GM19463 (cell line): ENCODE results near the gene ZNF608.

Experiments
- ATAC-seq: cut with Tn5 transposase; IDR thresholded peaks from one replicate; pipeline ENCODE4 v1.9.1; 2021; ENCODE audit warnings: mild to moderate bottlenecking, moderate library complexity; ENCODE audit not compliant: unreplicated experiment

Gene ZNF608

DNA sequence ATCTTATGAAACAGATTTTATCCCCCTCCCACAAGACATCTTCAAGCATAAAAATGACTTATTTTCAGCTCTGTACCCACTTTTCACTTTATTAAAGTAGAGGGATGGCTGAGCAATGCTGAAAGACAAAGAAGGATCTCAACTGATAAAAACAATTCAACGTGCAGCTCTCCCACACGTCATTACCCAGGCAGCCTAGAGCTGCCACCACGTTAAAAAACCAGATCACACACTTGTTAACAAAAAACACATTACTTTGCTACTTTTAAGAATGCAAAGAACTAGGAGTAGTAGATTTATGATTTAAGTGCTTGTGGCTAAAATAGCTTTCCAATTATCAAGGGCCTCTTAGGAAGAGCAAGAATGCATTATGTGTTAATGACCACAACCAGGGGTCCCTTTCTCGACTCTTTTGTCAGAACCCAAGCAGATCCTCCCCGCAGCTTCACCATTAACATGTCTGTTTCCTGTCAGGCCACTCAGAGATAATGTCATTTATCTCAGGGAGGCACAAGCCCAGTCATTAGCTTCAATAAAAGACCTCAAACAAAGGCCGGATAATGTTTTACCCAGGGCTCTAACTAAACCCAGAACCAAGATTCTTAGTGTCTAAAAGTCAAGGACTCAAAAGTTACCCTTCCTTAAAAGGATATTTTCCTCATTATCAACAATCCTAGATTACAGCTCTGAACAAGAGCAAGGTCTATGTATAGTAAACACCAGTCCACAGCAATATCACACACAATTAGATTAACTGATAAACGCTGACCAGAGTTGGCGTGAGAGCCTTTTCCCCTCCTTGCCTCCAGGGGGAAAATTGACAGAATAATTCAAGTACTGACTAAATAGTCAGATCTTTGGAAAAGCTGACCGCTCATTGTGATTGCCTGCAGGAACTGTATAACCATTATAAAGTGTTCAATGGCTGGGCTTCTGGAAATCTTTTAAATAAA is 7.5 kb downstream of the ZNF608 start:
- no peak for ATAC-seq

DNA sequence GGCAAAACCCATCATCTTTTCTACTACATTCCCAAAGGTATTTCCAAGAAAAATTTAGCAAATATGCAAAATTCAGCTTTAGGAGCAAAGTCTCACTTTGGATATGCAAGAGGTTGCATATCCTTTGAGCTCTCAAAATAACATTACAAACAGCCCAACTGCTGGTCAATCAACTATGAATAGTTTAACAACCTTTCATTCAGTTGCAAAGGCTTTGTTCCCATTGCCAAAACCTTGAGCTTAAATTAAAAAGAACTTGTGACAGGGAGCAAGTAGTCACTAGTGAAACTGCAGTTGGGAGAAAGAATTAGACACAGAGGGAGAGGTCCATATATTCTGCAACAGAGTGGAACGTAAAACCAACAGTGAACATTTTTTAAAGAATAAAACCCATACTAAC is 8.8 kb downstream of the ZNF608 start:
- no peak for ATAC-seq

DNA sequence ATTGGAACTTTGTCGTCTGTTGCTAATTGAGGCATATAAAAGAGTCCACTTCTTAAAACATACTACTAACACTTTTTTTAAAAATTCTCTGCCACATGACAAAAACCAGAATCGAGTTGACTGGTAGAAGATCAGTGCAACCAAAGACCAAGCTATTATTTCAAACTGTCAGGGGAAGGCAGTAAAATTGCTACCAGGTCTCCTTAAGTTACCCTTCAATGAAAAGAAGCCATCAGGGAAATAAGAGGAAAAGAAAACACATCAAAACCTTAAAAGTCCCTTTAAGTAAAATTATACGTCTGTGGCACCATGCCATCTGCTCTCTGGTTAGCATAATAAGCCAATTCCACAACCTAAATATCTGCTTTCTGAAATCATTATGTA is 9.6 kb downstream of the ZNF608 start:
- no peak for ATAC-seq

DNA sequence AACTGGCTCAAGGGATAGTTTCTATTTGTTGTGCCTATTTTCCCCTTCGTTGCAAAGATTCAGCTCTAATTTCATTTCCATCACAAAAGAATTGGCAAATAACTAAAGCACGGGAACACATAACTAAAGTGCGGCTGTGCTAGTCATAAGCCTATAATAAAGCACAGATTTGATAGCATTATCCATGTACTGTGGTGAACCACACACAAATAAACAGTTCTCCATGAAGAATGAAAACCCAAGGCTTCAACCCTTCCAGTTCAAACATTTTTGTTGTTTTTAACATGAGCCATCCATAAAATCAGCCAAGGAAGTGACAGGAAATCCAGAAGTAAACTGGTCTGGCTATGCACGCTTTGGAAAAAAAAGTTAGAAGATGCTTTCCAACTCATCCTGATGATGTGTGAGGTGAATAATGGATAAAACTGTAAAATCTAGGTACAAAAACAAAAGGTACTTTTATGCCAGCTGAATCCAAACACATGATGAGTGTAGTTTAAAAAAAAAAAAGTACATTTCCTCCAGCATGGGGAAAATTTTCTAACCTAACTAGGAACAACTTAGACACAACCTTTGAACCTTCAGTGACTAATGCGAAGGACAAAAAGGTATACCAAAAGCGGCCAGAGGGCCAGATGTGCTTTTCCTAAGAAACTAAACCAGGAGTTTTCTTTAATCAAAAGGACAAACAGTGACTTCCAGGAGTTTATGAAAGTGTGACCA is 10.2 kb downstream of the ZNF608 start:
- no peak for ATAC-seq

DNA sequence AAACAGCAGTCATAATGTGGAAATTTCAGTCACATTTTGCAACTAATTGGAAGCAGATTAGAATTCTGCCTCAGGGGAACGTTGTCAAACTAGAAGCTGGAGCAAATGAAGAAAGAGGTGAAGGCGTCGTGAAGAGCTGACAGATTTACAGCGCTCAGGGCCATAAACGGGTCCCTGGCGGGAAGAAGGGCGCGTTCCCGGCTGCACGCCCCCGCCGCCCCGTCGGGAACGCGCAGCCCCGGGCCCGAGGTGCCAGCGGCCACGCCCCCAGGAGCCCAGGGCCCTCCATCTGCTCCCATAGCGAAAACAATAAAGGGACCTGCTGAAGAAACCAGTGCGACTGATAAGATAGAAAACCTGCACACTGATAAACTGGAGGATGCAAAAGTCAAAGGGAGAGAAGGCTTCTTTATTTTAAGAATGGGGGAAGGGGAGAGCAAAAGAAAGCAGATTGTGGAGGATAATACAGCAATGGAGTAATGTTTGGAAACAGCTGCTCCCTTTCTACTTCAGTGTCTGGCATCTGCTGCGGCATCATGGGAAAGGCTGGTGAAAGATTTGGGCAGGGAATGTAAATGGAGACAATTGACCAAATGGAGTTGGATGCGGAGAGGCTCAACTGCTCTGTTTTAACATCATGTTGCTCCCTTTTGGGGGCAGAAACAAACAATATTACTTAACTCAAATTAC is 11.1 kb downstream of the ZNF608 start:
- ATAC-seq = no peak

DNA sequence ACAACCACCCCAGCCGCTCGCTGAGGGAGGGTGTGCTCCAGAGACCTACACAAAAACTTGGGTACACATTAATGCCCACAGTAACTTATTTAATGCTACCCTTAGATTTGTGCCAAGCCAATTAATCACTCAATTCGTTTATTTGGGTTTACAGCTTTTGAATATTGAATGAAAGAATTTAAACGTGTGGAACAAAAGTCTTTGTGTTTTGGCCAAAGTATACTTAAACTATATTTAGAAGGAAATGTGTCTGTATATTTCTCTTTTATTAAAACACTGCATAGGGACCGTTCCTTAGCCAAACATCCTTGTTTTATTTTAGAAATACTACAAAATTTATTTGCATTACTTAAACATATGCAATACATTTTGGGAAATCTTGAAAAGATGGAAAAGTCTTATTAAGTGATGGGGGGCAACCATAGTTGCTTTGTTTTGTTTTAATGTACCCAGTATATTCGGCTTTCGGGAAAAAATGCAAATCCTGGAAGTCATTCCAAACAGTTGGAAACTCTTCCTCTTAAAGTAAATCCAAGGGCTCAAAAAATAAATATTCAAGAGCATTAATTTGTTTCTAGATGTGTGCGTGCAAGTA is 11.8 kb downstream of the ZNF608 start:
- ATAC-seq = no peak

DNA sequence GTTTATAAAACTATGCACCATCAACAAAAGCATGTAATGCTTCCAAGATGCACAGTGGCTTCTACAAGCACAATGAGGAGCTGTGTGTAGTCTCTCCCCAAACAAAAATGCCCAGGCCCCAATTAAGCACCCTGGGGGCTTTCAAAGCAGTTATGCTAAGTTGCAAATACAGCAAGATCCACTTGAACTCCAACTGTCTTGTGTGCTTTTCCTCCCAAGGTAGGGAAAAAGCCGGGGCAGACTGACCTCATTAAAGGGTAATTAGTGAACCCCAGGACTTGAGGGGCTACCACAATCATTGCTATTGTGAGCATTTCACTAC is 13.1 kb downstream of the ZNF608 start:
- ATAC-seq = no peak

DNA sequence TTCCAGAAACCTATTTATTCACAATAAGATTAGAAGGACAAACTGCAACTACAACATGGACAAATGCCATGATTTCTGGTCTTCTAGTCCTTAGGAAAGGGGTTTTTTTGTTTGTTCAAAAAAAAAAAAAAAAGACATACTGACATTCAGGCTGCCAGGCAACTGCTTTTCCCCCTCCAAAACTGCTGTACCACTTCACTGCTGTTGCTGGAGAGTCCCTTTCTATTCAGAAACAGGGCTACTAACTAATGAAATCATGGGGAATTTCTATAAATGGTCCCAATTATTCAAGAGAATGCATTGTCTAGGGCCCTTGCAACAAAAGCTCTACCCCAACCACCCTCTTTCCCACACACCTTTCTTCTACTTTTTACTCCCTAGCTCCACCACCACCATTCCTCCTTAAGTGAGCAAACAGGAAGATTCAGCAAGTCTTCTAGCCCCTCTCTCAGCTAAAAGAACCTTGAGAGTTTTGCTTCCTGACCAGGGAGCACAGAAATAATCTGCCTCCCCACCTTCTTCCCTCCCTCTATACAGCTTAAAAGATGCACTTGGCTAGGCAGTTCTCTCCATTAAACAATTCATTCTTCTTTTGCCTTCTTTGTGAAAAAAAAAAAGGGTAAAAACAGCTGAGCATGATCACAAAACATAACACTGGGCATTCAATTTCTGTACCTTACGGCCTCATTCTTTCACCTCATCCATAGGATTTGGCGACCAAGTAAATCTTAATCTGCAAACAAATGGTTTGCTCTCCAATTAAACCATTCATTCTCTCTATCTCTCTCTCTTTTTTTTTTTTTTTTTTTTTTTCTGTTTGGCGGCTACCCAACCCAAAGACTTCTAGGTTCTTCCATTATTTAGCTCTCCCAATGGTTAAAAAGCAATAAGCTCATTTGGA is 13.8 kb downstream of the ZNF608 start:
- ATAC-seq = no peak

DNA sequence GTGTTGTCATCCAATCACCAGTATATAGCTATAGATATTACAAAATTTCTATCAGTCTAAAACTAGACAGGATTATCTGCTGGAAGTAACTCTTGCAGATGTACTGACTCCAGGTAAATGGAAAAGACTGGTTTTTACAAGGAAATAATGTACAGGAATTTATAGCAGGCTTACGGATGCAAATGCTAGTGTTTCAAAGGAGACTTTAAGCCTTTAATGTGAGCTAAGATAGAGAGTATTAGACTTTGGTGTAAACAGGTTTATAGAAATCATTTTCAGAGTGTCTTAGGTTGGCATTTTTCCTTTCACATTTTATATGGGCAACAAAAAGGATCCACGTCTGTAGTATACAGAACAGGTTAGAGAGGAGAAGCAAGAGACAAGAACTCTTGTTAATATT is 16.1 kb downstream of the ZNF608 start:
- ATAC-seq = no peak

DNA sequence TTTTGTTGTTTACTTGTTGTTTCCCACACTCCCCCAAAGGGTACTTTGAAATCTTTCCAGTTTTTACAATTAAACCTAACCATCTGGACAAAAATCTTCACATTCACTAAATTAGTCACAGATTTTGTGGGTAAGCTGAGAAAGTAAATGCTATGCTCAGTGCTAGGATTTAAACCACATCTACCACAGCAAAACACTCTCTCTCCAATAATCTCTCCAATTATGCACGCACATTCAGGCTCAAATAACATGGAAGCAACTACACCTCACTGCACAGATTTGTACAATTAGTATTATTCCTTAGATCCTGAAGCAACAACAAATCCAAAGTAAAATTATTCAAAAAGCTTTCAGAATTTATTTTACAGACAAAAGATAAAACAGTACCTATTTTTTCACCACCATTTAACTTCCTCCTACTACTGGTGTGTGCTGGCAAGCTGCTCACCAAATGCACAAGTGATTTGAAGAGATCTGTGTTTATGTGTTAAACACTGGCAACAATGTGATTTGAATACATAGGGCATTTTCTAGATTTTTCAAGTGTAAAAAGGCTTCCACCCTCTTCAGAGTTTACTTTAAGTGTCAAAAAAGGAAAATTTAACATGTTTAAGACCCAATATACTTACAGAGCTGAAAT is 16.6 kb downstream of the ZNF608 start:
- no peak for ATAC-seq

DNA sequence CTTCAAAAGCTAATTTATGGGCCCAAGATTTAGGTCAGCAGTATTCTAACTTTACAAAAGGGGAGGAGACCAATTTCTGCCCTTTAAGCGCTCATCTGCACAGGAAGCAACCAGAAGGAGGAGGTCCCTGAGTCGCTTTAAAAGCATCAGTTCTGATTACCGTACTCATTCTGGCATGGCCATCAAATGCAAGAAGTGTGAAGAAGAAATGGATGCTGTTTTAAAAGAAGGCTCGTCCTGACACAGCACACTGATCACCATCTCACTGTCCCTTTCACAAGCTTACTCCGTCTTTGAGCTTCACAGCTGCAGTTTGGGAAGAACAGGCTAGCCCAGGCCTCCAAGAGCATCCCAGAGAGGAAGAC is 17.5 kb downstream of the ZNF608 start:
- ATAC-seq = no peak

DNA sequence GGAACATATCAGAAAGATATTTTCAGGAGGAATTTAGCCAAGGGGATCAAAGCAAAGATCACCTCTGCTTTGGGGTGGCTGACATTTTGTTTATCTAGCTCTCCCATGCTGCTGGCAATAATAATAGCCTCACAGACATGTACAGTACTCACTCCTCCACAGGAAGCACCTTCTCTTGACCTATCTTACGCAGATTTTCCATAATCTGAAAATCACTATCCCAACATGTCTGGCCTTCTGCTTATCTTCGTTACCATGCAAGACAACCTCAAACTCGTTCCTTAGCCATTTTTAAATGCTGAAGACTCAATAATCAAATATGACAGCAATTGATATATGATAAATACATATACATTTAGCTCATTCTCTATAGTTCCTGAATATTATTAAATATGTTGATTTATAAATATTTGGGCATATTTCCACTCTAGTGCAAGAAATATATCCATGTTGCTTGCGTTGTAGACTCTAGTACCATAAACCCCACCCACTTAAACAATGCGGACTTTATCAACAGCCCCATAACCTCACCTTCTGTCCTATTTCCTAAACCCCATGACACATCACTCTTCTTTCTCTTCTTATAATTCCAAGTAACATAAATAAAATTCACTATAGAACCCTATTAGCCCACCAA is 18.0 kb downstream of the ZNF608 start:
- ATAC-seq = no peak

DNA sequence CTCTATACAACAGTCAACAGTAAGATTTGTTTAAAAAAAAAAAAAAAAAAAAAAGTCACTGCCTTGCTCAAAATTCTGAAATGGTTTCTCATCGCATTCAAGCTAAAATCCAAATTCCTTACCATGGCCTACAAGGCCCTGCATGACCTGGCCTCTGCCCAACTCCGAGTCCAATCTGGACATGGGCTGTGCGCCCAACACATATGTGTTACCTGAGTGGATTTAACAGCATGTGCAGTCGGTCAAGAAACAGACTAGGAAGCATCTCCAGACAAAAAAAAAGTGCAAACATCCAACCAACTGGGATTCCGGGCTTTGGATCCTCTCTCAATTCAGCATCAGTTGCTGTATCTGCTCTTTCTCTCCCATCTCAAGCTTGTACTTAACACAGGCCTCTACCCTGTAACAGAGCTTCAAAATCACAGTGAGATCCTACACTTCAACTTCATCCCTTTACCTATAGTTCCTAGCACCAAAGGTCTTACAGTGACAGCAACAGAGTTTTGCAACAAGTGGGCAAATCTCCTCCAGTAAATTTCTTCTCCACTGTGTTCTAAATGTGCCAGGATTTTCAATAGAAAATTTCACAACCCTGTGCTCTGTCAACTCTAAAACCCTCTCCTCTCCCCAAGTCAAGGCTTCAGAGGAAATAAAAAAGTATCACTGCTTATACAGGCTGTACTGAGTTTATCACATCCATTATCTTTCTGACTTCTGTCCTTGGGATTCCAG is 19.6 kb downstream of the ZNF608 start:
- ATAC-seq = no peak

DNA sequence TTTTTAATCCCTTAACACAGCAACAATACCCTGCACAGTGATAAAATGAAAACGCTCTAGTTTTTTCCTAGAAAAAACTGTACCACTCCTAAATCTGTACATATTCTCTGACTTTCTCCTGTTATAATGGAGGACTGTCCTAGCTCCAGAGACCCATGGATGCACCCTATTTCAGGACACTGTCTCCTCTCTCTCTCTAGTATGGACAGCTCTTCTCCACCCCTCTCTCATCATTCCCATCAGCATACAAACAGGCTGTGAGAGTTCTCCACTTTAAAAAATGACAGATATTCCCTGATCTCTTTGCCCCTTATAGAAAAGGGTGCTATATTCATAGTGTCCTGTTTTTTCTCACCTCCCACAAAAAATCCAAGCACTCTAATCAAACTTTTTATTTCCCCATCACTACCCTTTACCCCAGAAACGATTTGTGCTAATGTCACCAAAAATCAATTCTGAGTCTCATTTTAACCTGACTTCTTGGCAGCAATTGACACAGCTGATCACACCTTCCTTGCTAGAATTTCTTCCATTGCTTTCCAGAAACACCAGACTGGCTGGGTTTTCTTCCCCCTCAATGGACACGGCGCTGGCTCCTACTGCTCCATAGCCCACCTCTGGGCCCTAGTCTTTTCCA is 20.7 kb downstream of the ZNF608 start:
- ATAC-seq = no peak

DNA sequence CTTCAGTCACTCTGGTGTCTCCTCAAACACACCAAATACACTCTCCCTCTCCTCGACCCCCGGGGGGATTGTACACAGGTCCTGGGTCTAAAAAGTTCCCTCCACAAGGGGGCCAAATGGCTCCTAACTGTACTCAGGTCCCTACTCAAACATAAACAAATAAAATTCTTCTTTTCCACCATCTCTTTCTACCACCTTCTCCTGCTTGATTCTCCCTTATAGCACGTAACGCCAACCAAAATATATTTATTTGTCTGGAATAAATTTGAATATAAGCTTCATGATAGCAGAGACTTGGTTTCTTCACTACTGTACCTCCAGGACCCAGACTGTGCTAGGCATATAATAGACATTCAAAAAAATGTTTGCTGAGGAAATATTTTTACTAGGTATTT is 21.4 kb downstream of the ZNF608 start:
- ATAC-seq = no peak

DNA sequence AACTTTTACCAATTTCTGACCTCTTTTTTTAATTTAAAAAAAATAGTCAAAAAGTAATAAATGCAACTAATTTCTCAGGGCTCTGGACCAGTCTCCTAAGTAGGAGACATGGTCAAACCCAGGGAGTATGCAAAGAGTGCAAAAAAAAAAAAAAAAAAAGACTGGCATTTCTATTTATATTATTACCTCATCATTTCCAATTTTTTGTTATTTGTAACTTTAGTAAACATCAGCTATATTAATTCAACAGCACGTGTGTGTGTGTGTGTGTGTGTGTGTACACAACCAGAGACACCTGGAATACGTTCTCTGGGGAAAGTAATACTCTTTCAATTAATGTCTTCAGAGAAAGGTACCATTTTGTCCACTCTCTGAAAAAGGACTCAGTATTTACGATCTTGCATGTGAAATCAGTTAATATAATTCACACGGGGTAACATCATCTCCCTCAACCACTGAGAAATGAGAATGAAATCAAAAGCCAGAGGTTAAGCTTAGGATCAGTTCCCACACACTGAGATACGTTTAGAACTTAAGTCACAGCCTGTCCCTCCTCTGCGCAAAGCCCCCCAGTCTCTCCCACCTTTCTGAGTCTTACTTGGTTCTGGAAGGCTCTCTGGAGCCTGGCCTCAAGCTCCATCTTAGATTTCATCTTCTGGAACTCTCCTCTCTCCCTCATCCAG is 21.9 kb downstream of the ZNF608 start:
- no peak for ATAC-seq

DNA sequence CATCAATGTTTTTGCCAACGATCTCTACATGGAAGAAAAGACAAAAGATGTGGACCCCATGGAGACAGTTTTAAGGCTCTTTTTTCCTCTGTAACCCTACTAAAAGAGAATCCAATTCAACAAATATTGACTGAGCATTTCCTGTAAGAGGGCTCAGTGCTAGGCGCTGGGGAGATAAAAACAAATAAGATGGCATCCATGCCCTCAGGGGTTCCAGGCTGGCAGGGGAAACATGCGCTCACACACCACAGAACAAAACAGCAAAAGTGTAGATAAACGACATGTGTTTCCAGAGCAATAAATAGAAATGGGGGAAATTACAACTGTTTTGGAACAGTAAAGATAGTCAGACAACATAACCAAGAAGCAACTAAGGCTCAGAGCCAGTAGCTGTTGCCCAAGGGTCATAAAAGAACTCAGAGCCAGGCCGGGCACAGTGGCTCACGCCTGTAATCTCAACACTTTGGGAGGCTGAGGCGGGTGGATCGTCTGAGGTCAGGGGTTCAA is 25.2 kb downstream of the ZNF608 start:
- ATAC-seq = no peak

DNA sequence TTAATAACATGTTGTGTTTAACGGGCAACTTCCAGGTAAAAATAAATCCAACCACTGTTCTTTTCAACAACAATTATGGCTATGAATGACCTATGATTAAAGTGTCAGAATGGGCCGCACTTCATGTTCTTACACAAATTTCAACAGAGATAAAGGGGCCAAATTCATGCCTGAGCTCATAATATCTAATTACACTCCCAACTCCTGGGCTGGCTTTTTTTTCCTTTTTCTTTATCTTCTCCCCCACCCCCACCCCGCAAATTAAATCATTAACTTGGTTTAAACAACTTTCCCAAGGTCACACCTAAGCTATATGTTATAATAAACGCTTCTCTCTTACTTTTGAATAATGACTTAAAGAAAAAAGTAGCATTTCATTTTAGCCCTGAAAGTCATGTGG is 25.8 kb downstream of the ZNF608 start:
- ATAC-seq = no peak
